ENCODE measurements around the gene APBB2. TPM values are rescaled to one million over a fixed set of nuclear protein-coding genes. Genes with fewer than 3 reads are reported as not detected.

Gene APBB2
- total RNA-seq (under 1 TPM; 0.60 to 0.65 TPM), total RNA-seq (0 reads per million in 2 donors)

GRCh38 chr4:41214136-41214824 lies at the start of gene APBB2:
Gene APBB2 (minus strand): TSS chr4:41214542. CDS start chr4:41033254, 181,288 bp downstream.
- H3K27ac Mint-ChIP-seq, result peak within 1 kb of the TSS; percentile 37
- peak; percentile 71 for ATAC-seq
- H3K27me3 Mint-ChIP-seq, result peaks cover 60% of the 10 kb centered on the region
- peaks cover 13% of the 10 kb centered on the region for H3K4me1 Mint-ChIP-seq
- H3K4me3 Mint-ChIP-seq, result peak within 1 kb of the TSS; percentile 84
- H3K36me3 Mint-ChIP-seq (ENCODE audit: low read depth), result no peaks in the 10 kb centered on the region
- no peak for DNase-seq
- no peaks in the 10 kb centered on the region for H3K9me3 ChIP-seq (ENCODE audit: control insufficient read depth, low read length, poor library complexity, severe bottlenecking)

GRCh38 chr4:41262198-41262597 lies 47.9 kb upstream of the APBB2 start:
- H3K27ac Mint-ChIP-seq, result no peak overlapping the region
- H3K9me3 ChIP-seq (ENCODE audit: control insufficient read depth, low read length, poor library complexity, severe bottlenecking), result no peaks in the 10 kb centered on the region
- H3K4me1 Mint-ChIP-seq, result peaks cover 7% of the 10 kb centered on the region
- DNase-seq, result no peak
- peaks cover 2% of the 10 kb centered on the region for H3K36me3 Mint-ChIP-seq (ENCODE audit: low read depth)
- no peak for ATAC-seq
- H3K4me3 Mint-ChIP-seq, result no peak overlapping the region
- peaks cover 49% of the 10 kb centered on the region for H3K27me3 Mint-ChIP-seq

GRCh38 chr4:41260116-41260733 lies 45.9 kb upstream of the APBB2 start:
- ATAC-seq (no peak), DNase-seq (no peak)
- Mint-ChIP-seq H3K27me3 (peaks cover 64% of the 10 kb centered on the region), H3K36me3 (ENCODE audit: low read depth) (peaks cover 4% of the 10 kb centered on the region), H3K27ac (no peak overlapping the region), H3K4me3 (no peak overlapping the region), H3K4me1 (peaks cover 12% of the 10 kb centered on the region)
- H3K9me3 ChIP-seq (ENCODE audit: control insufficient read depth, low read length, poor library complexity, severe bottlenecking), result no peaks in the 10 kb centered on the region

GRCh38 chr4:41258783-41259182 lies 44.4 kb upstream of the APBB2 start:
- no peak for DNase-seq
- peaks cover 12% of the 10 kb centered on the region for H3K4me1 Mint-ChIP-seq
- H3K27me3 Mint-ChIP-seq, result peaks cover 69% of the 10 kb centered on the region
- H3K27ac Mint-ChIP-seq, result no peak overlapping the region
- no peak for ATAC-seq
- no peak overlapping the region for H3K4me3 Mint-ChIP-seq
- peaks cover 4% of the 10 kb centered on the region for H3K36me3 Mint-ChIP-seq (ENCODE audit: low read depth)
- no peaks in the 10 kb centered on the region for H3K9me3 ChIP-seq (ENCODE audit: control insufficient read depth, low read length, poor library complexity, severe bottlenecking)

GRCh38 chr4:41257906-41258305 lies 43.6 kb upstream of the APBB2 start:
- peaks cover 4% of the 10 kb centered on the region for H3K36me3 Mint-ChIP-seq (ENCODE audit: low read depth)
- H3K27ac Mint-ChIP-seq, result no peak overlapping the region
- DNase-seq, result no peak
- H3K4me1 Mint-ChIP-seq, result peaks cover 12% of the 10 kb centered on the region
- H3K9me3 ChIP-seq (ENCODE audit: control insufficient read depth, low read length, poor library complexity, severe bottlenecking), result no peaks in the 10 kb centered on the region
- H3K4me3 Mint-ChIP-seq, result peak overlapping the region; percentile 65
- H3K27me3 Mint-ChIP-seq, result peaks cover 65% of the 10 kb centered on the region
- no peak for ATAC-seq

GRCh38 chr4:41257257-41257901 lies 43.0 kb upstream of the APBB2 start:
- peaks cover 4% of the 10 kb centered on the region for H3K36me3 Mint-ChIP-seq (ENCODE audit: low read depth)
- H3K27ac Mint-ChIP-seq, result no peak overlapping the region
- ATAC-seq, result peak; percentile 42
- no peak for DNase-seq
- peaks cover 12% of the 10 kb centered on the region for H3K4me1 Mint-ChIP-seq
- no peaks in the 10 kb centered on the region for H3K9me3 ChIP-seq (ENCODE audit: control insufficient read depth, low read length, poor library complexity, severe bottlenecking)
- peaks cover 69% of the 10 kb centered on the region for H3K27me3 Mint-ChIP-seq
- H3K4me3 Mint-ChIP-seq, result peak overlapping the region; percentile 65

GRCh38 chr4:41256740-41257256 lies 42.5 kb upstream of the APBB2 start, which contains the start of gene UCHL1:
Gene UCHL1 (plus strand): TSS chr4:41256928. CDS start chr4:41256977, 49 bp downstream.
- no peaks in the 10 kb centered on the region for H3K9me3 ChIP-seq (ENCODE audit: control insufficient read depth, low read length, poor library complexity, severe bottlenecking)
- DNase-seq, result no peak
- Mint-ChIP-seq H3K4me3 (peak within 1 kb of the TSS; percentile 65), H3K4me1 (peaks cover 12% of the 10 kb centered on the region), H3K27me3 (peaks cover 69% of the 10 kb centered on the region), H3K27ac (no peak within 1 kb of the TSS), H3K36me3 (ENCODE audit: low read depth) (peaks cover 4% of the 10 kb centered on the region)
- ATAC-seq, result no peak

- H3K9me3 ChIP-seq (ENCODE audit: control insufficient read depth, low read length, poor library complexity, severe bottlenecking), result no peaks in the 10 kb centered on the region
- Mint-ChIP-seq H3K27me3 (peaks cover 64% of the 10 kb centered on the region), H3K4me3 (peak overlapping the region; percentile 42), H3K4me1 (peaks cover 12% of the 10 kb centered on the region), H3K36me3 (ENCODE audit: low read depth) (peaks cover 4% of the 10 kb centered on the region), H3K27ac (no peak overlapping the region)
- ATAC-seq (no peak), DNase-seq (no peak)
Observed at GRCh38 chr4:41256131-41256739, 41.9 kb upstream of the APBB2 start.

- ATAC-seq, result no peak
- DNase-seq, result no peak
- H3K4me1 Mint-ChIP-seq, result no peaks in the 10 kb centered on the region
- H3K27me3 Mint-ChIP-seq, result peaks cover 36% of the 10 kb centered on the region
- H3K4me3 Mint-ChIP-seq, result no peak overlapping the region
- no peaks in the 10 kb centered on the region for H3K9me3 ChIP-seq (ENCODE audit: control insufficient read depth, low read length, poor library complexity, severe bottlenecking)
- H3K36me3 Mint-ChIP-seq (ENCODE audit: low read depth), result no peaks in the 10 kb centered on the region
- H3K27ac Mint-ChIP-seq, result no peak overlapping the region
Observed at GRCh38 chr4:41245983-41246382, 31.6 kb upstream of the APBB2 start.

GRCh38 chr4:41241919-41242318 lies 27.6 kb upstream of the APBB2 start:
- ATAC-seq (no peak), DNase-seq (no peak)
- peaks cover 32% of the 10 kb centered on the region for H3K27me3 Mint-ChIP-seq
- H3K27ac Mint-ChIP-seq, result no peak overlapping the region
- no peak overlapping the region for H3K4me3 Mint-ChIP-seq
- no peaks in the 10 kb centered on the region for H3K36me3 Mint-ChIP-seq (ENCODE audit: low read depth)
- H3K4me1 Mint-ChIP-seq, result no peaks in the 10 kb centered on the region
- no peaks in the 10 kb centered on the region for H3K9me3 ChIP-seq (ENCODE audit: control insufficient read depth, low read length, poor library complexity, severe bottlenecking)

- H3K4me1 Mint-ChIP-seq, result no peaks in the 10 kb centered on the region
- no peaks in the 10 kb centered on the region for H3K36me3 Mint-ChIP-seq (ENCODE audit: low read depth)
- no peak for DNase-seq
- H3K9me3 ChIP-seq (ENCODE audit: control insufficient read depth, low read length, poor library complexity, severe bottlenecking), result no peaks in the 10 kb centered on the region
- H3K27me3 Mint-ChIP-seq, result peaks cover 4% of the 10 kb centered on the region
- H3K4me3 Mint-ChIP-seq, result no peak overlapping the region
- H3K27ac Mint-ChIP-seq, result no peak overlapping the region
- no peak for ATAC-seq
Observed at GRCh38 chr4:41236508-41236907, 22.2 kb upstream of the APBB2 start.

GRCh38 chr4:41236032-41236431 lies 21.7 kb upstream of the APBB2 start:
- no peak overlapping the region for H3K27ac Mint-ChIP-seq
- no peaks in the 10 kb centered on the region for H3K36me3 Mint-ChIP-seq (ENCODE audit: low read depth)
- no peaks in the 10 kb centered on the region for H3K27me3 Mint-ChIP-seq
- H3K9me3 ChIP-seq (ENCODE audit: control insufficient read depth, low read length, poor library complexity, severe bottlenecking), result no peaks in the 10 kb centered on the region
- no peak overlapping the region for H3K4me3 Mint-ChIP-seq
- no peaks in the 10 kb centered on the region for H3K4me1 Mint-ChIP-seq
- DNase-seq (no peak), ATAC-seq (no peak)

- DNase-seq (no peak), ATAC-seq (no peak)
- Mint-ChIP-seq H3K36me3 (ENCODE audit: low read depth) (no peaks in the 10 kb centered on the region), H3K4me1 (no peaks in the 10 kb centered on the region), H3K27ac (no peak overlapping the region), H3K4me3 (no peak overlapping the region), H3K27me3 (peaks cover 5% of the 10 kb centered on the region)
- no peaks in the 10 kb centered on the region for H3K9me3 ChIP-seq (ENCODE audit: control insufficient read depth, low read length, poor library complexity, severe bottlenecking)
Observed at GRCh38 chr4:41232856-41233255, 18.5 kb upstream of the APBB2 start.
